AG04450 (cell line): Measurements from ENCODE around the gene PPP1R3F. TPM values are rescaled to one million over a fixed set of nuclear protein-coding genes. Genes with fewer than 3 reads are reported as not detected.

Experiments used
- CTCF ChIA-PET: fragments of 300-600, 350-600 bp; formaldehyde crosslinking; extraction: SDS; loops from one replicate; lab custom pipeline; 2022; ENCODE audit warnings: antibody characterized with exemption, inconsistent platforms; lab: Charles Lee
- POLR2A ChIA-PET: fragments of 350-600 bp; formaldehyde crosslinking; extraction: SDS; loops from one replicate; lab custom pipeline; 2021; ENCODE audit warnings: antibody characterized with exemption, inconsistent platforms; lab: Yijun Ruan, JAX
- DNase-seq: peaks from one replicate; pipeline ENCODE4 v3.0.0-alpha.2; 2011; ENCODE audit warnings: low read depth, low spot score
- H3K27ac ChIP-seq: one replicate; pipeline ENCODE4 v1.5.1; 2012; ENCODE audit warnings: low read depth, low read length, control low read depth
- H3K27me3 ChIP-seq: one replicate; pipeline ENCODE4 v1.6.0; 2012; ENCODE audit warnings: low read length; ENCODE audit not compliant: control insufficient read depth, insufficient read depth
- H3K4me3 ChIP-seq: 2 replicates; pipeline ENCODE4 v1.5.1; 2011; ENCODE audit warnings: mild to moderate bottlenecking, low read depth, low read length, control low read depth
- H3K9me3 ChIP-seq: 2 replicates; pipeline ENCODE4 v1.5.1; 2012; ENCODE audit warnings: low read length; ENCODE audit not compliant: control insufficient read depth, insufficient read depth
- polyA plus RNA-seq: library from polyadenylated mRNA; depleted of rRNA; stranded (reverse); fragments of >200 nt; gene quantifications from 2 replicates; pipeline ENCODE4 v1.2.3, GENCODE V29; 2011
- TF ChIP-seq, protein P1 (sequence below): IDR thresholded peaks from 2 replicates; pipeline ENCODE4 v1.5.1; 2011; ENCODE audit warnings: low read depth, low read length, control low read depth, inconsistent platforms

PPP1R3F gene
- polyA plus RNA-seq, 1 experiment: 1.1 TPM

DNA sequence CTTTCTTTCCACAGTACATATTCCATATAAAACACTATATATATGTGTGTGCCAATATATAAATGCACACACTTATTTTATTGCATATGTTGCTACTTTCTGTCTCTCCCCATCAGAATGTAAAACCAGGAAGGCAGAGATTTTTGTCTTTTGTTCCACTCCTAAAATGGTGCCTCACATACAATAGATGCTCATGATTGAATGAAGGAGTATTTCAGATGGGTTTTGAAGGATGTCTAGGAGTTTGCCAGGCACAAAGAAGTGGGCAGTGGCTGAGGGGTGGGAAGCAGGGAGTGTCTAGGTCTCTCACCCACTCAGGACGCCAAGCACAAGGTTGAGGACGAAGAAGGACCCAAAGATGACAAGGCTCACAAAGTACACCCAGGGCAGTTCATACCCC is 41.9 kb upstream of the PPP1R3F start:
- H3K27ac ChIP-seq: no peak overlapping the region
- ChIA-PET CTCF (no interaction called here), POLR2A (interaction anchor here (0.6 kb wide), 1 partner anchor 429 kb away, joined by 5 read pairs; no protein-coding TSS in a partner anchor)
- H3K4me3 ChIP-seq: no peak overlapping the region
- no peaks in the 10 kb centered on the region for H3K9me3 ChIP-seq
- no peaks in the 10 kb centered on the region for H3K27me3 ChIP-seq
- no peak for DNase-seq
- TF ChIP-seq, protein P1, sequence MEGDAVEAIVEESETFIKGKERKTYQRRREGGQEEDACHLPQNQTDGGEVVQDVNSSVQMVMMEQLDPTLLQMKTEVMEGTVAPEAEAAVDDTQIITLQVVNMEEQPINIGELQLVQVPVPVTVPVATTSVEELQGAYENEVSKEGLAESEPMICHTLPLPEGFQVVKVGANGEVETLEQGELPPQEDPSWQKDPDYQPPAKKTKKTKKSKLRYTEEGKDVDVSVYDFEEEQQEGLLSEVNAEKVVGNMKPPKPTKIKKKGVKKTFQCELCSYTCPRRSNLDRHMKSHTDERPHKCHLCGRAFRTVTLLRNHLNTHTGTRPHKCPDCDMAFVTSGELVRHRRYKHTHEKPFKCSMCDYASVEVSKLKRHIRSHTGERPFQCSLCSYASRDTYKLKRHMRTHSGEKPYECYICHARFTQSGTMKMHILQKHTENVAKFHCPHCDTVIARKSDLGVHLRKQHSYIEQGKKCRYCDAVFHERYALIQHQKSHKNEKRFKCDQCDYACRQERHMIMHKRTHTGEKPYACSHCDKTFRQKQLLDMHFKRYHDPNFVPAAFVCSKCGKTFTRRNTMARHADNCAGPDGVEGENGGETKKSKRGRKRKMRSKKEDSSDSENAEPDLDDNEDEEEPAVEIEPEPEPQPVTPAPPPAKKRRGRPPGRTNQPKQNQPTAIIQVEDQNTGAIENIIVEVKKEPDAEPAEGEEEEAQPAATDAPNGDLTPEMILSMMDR: no peak

DNA sequence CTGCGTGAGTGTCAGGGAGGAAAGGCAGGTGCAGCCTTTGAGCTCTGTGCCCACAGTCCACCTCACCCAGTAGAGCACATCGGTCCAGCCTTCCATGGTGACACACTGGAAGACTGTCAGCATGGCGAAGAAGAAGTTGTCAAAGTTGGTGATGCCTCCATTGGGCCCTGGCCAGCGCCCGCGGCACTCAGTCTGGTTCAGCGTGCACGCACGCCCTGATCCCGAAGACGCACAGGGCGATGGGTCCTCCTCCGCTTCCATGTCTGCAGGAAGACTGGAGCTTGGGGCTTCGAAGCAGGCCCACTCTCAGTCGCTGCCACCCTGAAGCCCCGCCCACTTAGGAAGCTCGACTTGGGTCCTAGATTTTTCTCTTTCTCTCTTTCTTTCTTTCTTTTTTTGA is 41.4 kb upstream of the PPP1R3F start:
- ChIA-PET CTCF (no interaction called here), POLR2A (interaction anchor here (0.6 kb wide), 1 partner anchor 429 kb away, joined by 5 read pairs; no protein-coding TSS in a partner anchor)
- TF ChIP-seq, protein P1: no peak
- H3K4me3 ChIP-seq: no peak overlapping the region
- no peaks in the 10 kb centered on the region for H3K9me3 ChIP-seq
- no peaks in the 10 kb centered on the region for H3K27me3 ChIP-seq
- H3K27ac ChIP-seq: no peak overlapping the region
- DNase-seq: no peak

DNA sequence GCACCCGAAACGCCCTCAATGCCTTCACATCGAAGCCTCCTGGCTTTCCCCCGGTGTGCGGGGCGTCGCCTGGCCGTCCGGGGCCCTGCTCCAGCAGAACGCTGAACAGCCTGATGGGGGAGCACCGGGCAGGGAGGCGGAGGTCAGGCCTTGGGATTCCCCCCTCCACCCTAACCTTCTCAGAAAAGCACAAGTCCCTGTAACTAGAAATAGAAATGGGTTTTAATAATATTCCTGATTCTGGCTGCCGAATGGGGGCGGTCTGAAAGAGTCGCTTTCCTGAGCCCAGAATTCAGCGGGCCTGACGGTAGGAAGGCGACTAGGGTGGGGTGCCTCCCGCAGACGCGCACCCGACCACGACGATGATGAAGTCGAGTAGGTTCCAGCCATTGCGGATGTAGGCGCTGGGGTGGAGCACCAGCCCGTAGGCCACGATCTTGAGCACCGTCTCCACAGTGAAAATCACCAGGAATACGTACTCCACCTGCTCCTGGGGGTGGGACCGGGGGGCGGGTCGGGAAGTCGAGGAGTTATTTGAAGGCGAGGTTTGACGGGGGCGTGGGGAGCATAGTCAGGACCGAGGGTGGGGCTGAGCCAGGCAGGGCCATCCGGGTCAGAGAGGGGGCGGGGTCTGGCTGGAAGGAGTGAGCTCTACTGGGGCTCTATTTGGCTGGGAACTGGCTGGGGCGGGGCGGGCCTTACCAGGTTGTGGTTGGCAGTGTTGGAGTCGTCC is 38.9 kb upstream of the PPP1R3F start:
- TF ChIP-seq, protein P1: no peak
- ChIA-PET CTCF (no interaction called here), POLR2A (no interaction called here)
- Histone ChIP-seq H3K9me3 (no peaks in the 10 kb centered on the region), H3K27me3 (no peaks in the 10 kb centered on the region), H3K27ac (no peak overlapping the region), H3K4me3 (no peak overlapping the region)
- DNase-seq: no peak

DNA sequence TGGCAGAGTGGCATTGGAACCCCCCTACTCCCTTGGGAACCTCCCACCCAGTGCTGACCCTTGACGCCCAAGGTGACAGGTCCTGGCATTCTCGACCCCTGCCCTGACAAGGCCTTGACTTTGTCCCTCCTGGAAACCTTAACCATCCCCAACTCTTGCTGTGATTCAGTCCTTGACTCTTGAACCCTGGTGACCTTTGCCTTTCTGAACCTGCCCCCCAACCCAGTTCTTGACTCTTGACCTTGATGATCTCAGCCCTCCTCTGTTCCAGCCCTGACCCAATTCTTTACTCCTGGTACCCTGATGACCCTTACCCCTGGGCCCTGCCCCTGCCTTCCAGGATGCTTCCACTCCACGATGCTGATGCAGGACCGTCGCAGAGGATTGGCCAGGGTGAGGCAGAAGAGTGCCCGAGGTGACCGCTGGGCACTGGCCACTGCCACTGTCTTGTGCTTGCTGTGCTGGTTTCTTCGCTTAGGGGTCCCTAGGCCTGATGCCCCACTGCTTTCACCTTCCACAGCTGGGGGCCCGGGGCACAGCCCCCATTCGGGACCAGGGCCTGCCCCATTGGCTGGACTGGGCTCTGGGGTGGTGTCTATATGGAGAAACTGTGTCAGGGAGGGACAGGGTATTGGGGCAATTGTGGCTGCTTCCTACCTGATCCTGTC is 38.1 kb upstream of the PPP1R3F start:
- Histone ChIP-seq H3K9me3 (no peaks in the 10 kb centered on the region), H3K27me3 (no peaks in the 10 kb centered on the region), H3K4me3 (no peak overlapping the region), H3K27ac (no peak overlapping the region)
- no peak for DNase-seq
- ChIA-PET CTCF (no interaction called here), POLR2A (no interaction called here)
- TF ChIP-seq, protein P1: no peak

DNA sequence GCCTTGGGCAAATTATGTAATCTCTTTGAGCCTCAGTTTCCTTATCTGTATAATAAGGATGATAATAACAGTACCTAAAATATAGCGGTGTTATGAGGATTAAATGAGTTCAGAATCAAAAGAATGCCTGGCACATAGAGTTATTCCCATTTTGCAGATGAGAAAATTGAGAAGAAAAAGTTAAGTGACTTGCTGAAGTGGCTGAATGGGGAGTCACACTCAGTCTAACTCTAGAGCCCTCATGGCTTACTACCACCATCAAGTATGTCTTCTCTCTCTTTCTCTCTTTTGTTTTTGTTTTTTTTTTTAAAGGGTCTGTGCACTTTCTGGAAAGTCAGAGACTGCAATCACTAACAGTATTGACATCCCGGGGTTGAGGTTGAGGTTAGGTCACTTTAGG is 37.1 kb upstream of the PPP1R3F start:
- CTCF ChIA-PET: no interaction called here
- TF ChIP-seq, protein P1: no peak

More for the DNA sequence above, 37.1 kb upstream of the PPP1R3F start:
- Histone ChIP-seq H3K27ac (no peak overlapping the region), H3K27me3 (no peaks in the 10 kb centered on the region), H3K9me3 (no peaks in the 10 kb centered on the region), H3K4me3 (no peak overlapping the region)
- POLR2A ChIA-PET: no interaction called here
- DNase-seq: no peak
